Right atrium auricular region (tissue), 2 donors: Measurements from ENCODE around the gene ABHD1. TPM values are rescaled to one million over a fixed set of nuclear protein-coding genes. Genes with fewer than 3 reads are reported as not detected.
A peak's percentile ranks its signal among the peaks of the same experiment; 100 is the strongest.

Experiments
- DNase-seq: peaks from one replicate; pipeline ENCODE4 v3.0.0-alpha.2; 2019; ENCODE audit warnings: low spot score
- H3K27ac ChIP-seq, 2 donors: fragments of 200-600 bp; sonication (generic); 1 replicate in 1 of 2; 2 replicates in 1 of 2; pipeline ENCODE4 v1.5.1; 2016 to 2019
- H3K27me3 ChIP-seq, 2 donors: fragments of 200-600 bp; sonication (generic); one replicate each; pipeline versions ENCODE4 v1.5.1 to v1.6.0; 2017 to 2019
- H3K36me3 ChIP-seq: fragments of 200-600 bp; sonication (generic); one replicate; pipeline ENCODE4 v1.5.1; 2016
- H3K4me1 ChIP-seq, 2 donors: fragments of 200-600 bp; sonication (generic); one replicate each; pipeline versions ENCODE4 v1.5.1 to v1.6.0; 2017 to 2019
- H3K4me3 ChIP-seq, 2 donors: fragments of 200-600 bp; sonication (generic); 1 replicate in 1 of 2; 2 replicates in 1 of 2; pipeline ENCODE4 v1.5.1; 2017 to 2019; ENCODE audit warnings: mild to moderate bottlenecking in 1 of 2, moderate library complexity in 1 of 2
- H3K9me3 ChIP-seq, 2 donors: fragments of 200-600 bp; sonication (generic); one replicate each; pipeline ENCODE4 v1.5.1; 2019
- total RNA-seq, 2 donors: library from RNA; depleted of rRNA; stranded (reverse); fragments of >200 nt; gene quantifications; one replicate each; pipeline ENCODE4 v1.1.0, GENCODE V29; 2016
- TF ChIP-seq, protein P1 (sequence below), 2 donors: fragments of 200-600 bp; sonication (generic); IDR thresholded peaks; one replicate each; pipeline ENCODE4 v1.5.1; 2019; ENCODE audit warnings: antibody characterized with exemption in 2 of 2

ABHD1 gene
- total RNA-seq, 2 donors from 2014 or later = 0.90 to 1.0 TPM

DNA sequence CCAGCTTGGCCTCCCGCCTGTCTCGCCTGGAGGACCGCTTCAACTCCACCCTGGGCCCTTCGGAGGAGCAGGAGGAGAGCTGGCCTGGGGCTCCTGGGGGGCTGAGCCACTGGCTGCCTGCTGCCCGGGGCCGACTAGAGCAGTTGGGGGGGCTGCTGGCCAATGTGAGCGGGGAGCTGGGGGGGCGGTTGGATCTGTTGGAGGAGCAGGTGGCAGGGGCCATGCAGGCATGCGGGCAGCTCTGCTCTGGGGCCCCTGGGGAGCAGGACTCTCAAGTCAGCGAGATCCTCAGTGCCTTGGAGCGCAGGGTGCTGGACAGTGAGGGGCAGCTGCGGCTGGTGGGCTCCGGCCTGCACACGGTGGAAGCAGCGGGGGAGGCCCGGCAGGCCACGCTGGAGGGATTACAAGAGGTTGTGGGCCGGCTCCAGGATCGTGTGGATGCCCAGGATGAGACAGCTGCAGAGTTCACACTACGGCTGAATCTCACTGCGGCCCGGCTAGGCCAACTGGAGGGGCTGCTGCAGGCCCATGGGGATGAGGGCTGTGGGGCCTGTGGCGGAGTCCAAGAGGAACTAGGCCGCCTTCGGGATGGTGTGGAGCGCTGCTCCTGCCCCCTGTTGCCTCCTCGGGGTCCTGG, 40.7 kb upstream of the ABHD1 start:
- no peaks in the 10 kb centered on the region for H3K36me3 ChIP-seq
- no peak for DNase-seq
- no peak overlapping the region for H3K4me3 ChIP-seq
- no peaks in the 10 kb centered on the region for H3K27me3 ChIP-seq
- H3K27ac ChIP-seq = no peak overlapping the region
- TF ChIP-seq, protein P1, sequence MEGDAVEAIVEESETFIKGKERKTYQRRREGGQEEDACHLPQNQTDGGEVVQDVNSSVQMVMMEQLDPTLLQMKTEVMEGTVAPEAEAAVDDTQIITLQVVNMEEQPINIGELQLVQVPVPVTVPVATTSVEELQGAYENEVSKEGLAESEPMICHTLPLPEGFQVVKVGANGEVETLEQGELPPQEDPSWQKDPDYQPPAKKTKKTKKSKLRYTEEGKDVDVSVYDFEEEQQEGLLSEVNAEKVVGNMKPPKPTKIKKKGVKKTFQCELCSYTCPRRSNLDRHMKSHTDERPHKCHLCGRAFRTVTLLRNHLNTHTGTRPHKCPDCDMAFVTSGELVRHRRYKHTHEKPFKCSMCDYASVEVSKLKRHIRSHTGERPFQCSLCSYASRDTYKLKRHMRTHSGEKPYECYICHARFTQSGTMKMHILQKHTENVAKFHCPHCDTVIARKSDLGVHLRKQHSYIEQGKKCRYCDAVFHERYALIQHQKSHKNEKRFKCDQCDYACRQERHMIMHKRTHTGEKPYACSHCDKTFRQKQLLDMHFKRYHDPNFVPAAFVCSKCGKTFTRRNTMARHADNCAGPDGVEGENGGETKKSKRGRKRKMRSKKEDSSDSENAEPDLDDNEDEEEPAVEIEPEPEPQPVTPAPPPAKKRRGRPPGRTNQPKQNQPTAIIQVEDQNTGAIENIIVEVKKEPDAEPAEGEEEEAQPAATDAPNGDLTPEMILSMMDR (IDR thresholded peaks at IDR 0.05) = no peak
- peaks cover 0 to 60% of the 10 kb centered on the region in 2 donors for H3K4me1 ChIP-seq
- no peaks in the 10 kb centered on the region for H3K9me3 ChIP-seq

DNA sequence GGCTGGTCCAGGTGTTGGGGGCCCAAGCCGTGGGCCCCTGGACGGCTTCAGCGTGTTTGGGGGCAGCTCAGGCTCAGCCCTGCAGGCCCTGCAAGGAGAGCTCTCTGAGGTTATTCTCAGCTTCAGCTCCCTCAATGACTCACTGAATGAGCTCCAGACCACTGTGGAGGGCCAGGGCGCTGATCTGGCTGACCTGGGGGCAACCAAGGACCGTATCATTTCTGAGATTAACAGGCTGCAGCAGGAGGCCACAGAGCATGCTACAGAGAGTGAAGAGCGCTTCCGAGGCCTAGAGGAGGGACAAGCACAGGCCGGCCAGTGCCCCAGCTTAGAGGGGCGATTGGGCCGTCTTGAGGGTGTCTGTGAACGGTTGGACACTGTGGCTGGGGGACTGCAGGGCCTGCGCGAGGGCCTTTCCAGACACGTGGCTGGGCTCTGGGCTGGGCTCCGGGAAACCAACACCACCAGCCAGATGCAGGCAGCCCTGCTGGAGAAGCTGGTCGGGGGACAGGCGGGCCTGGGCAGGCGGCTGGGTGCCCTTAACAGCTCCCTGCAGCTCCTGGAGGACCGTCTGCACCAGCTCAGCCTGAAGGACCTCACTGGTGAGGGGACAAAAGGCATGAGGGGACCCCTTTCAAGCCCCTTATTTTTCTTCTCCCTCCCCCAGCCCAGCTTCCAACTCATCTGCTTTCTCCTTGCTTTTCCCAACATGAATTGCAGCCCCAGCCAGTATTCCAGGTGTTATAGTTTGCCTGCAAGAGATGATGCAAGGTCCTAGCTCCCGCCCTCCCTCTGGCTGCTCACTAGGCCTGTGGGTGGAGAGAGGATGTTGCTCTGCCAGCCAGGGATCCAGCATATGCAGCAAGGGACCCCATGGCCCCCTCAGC, 40.0 kb upstream of the ABHD1 start:
- Histone ChIP-seq H3K4me3 (no peak overlapping the region), H3K9me3 (no peaks in the 10 kb centered on the region), H3K27ac (no peak overlapping the region), H3K4me1 (peaks cover 0 to 60% of the 10 kb centered on the region in 2 donors), H3K36me3 (no peaks in the 10 kb centered on the region), H3K27me3 (no peaks in the 10 kb centered on the region)
- no peak for DNase-seq
- TF ChIP-seq, protein P1 (IDR thresholded peaks at IDR 0.05) = no peak

DNA sequence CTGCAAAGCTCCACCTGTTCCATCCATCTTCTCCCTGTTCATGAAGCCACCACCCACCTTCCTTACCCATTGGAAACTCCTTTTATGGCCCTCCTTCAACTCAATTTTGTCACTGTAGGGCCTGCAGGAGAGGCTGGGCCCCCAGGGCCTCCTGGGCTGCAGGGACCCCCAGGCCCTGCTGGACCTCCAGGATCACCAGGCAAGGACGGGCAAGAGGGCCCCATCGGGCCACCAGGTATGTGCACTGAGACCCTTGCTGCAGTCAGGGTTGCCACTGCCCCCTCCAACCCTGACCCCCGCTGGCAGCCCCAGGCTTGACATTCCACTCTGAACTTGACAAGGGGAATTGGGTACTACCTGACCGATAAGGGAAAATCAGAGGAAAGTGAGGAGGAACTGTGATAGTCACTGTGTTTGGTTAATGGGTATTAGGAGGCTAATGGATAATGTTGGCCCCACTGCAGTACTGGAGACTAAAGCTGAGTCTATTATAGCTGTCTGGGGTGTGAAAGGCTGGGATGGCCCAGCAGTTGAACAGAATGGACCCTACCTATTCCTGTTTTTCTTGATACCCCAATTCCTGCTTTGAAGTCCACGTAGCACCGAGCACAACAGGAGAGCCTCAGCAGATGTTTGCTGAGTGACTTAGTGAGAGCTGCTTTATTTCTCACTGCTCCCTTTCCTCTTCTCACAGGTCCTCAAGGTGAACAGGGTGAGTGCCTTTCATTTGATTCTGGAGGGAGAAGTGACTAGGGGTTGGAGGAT, 39.1 kb upstream of the ABHD1 start:
- no peak for DNase-seq
- Histone ChIP-seq H3K27ac (no peak overlapping the region), H3K4me1 (peaks cover 0 to 54% of the 10 kb centered on the region in 2 donors), H3K4me3 (no peak overlapping the region), H3K9me3 (no peaks in the 10 kb centered on the region), H3K36me3 (no peaks in the 10 kb centered on the region), H3K27me3 (no peaks in the 10 kb centered on the region)
- TF ChIP-seq, protein P1 (IDR thresholded peaks at IDR 0.05) = no peak

DNA sequence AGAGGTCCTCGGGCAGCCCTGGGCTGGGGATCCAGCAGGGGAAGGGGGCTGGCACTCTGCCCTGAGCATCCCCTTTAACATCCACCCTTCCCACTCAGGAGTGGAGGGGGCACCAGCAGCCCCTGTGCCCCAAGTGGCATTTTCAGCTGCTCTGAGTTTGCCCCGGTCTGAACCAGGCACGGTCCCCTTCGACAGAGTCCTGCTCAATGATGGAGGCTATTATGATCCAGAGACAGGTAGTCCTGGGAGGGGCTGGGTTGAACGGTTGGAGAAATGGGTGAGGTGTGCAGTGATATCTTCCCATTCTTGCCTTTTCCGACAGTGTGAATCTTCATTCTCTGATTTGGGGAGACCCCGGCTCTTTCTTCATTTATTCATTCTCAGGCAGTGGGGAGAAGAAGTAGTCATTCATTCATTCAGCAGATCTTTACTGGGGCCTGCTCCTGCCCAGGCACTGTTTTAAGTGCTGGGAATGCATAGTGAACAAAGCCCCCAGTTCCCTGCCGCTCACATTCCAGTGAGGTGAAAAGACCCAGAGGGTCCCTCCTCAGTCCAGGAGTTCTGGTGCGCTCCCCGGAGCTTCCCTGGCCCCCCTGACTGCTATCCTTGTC, 38.4 kb upstream of the ABHD1 start:
- H3K9me3 ChIP-seq = no peaks in the 10 kb centered on the region
- DNase-seq = no peak
- H3K36me3 ChIP-seq = no peaks in the 10 kb centered on the region
- H3K4me1 ChIP-seq = peaks cover 0 to 48% of the 10 kb centered on the region in 2 donors
- peak overlapping the region; percentile 93 to 98 for H3K27ac ChIP-seq
- no peaks in the 10 kb centered on the region for H3K27me3 ChIP-seq
- peak overlapping the region; percentile 54 to 74 for H3K4me3 ChIP-seq
- TF ChIP-seq, protein P1 (IDR thresholded peaks at IDR 0.05) = no peak

DNA sequence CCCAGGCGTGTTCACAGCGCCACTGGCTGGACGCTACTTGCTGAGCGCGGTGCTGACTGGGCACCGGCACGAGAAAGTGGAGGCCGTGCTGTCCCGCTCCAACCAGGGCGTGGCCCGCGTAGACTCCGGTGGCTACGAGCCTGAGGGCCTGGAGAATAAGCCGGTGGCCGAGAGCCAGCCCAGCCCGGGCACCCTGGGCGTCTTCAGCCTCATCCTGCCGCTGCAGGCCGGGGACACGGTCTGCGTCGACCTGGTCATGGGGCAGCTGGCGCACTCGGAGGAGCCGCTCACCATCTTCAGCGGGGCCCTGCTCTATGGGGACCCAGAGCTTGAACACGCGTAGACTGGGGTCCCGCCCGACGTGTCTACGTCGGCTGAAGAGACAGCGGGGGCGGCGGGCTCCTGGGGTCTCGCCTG, 37.9 kb upstream of the ABHD1 start:
- DNase-seq = peak; percentile 88
- TF ChIP-seq, protein P1 (IDR thresholded peaks at IDR 0.05) = peak; percentile 55 to 75
- H3K4me1 ChIP-seq = peaks cover 0 to 42% of the 10 kb centered on the region in 2 donors
- peak overlapping the region; percentile 93 to 98 for H3K27ac ChIP-seq
- no peaks in the 10 kb centered on the region for H3K36me3 ChIP-seq
- H3K4me3 ChIP-seq = peak overlapping the region; percentile 54 to 74
- no peaks in the 10 kb centered on the region for H3K9me3 ChIP-seq
- H3K27me3 ChIP-seq = no peaks in the 10 kb centered on the region
